HG03159 (cell line): ENCODE results near the gene LIN37.
A peak's percentile ranks its signal among the peaks of the same experiment; 100 is the strongest.

Source experiments
- ATAC-seq: cut with Tn5 transposase; IDR thresholded peaks from one replicate; pipeline ENCODE4 v1.9.1; 2021; ENCODE audit warnings: mild to moderate bottlenecking, moderate library complexity; ENCODE audit not compliant: unreplicated experiment

The LIN37 gene

DNA sequence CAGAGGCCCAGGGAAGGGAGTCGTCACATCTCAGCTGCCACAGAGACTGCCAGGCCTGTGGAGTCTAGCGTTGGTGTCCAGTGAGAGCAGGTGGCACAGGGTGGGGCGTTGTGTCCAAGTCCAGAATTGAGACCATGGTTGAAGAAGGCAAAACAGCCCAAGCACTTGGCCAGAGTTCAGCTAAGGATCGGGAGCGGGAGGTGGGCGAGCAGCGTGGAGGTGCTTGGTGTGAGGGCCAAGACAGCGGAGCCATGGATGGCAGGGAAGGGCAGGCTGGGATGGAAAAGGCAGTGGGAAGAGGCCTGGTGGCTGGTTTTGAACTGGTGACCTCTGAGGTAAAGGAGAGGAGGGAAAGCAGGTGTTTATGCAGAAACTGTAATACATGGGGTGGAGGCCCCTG is 14.1 kb upstream of the LIN37 start:
- ATAC-seq, result no peak

DNA sequence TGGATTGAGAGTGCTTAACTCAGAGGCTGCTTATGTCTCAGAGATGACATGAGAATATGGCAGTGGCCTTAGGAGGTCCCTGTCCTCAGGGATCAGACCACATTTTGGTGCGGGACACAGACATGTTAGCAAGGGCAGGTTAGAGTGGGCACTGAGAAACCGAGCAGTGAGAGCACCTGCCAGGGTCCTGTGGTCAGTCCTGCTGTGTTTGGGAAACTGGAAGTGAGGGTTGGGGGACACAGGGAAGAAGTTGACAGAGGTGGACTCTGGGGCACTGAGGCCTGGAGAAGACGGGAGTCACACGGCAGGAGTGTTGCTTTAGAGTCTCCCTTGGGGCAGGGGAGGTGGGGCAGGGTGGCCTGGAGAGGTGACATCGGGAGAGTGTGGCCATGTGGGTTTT is 13.5 kb upstream of the LIN37 start:
- no peak for ATAC-seq

DNA sequence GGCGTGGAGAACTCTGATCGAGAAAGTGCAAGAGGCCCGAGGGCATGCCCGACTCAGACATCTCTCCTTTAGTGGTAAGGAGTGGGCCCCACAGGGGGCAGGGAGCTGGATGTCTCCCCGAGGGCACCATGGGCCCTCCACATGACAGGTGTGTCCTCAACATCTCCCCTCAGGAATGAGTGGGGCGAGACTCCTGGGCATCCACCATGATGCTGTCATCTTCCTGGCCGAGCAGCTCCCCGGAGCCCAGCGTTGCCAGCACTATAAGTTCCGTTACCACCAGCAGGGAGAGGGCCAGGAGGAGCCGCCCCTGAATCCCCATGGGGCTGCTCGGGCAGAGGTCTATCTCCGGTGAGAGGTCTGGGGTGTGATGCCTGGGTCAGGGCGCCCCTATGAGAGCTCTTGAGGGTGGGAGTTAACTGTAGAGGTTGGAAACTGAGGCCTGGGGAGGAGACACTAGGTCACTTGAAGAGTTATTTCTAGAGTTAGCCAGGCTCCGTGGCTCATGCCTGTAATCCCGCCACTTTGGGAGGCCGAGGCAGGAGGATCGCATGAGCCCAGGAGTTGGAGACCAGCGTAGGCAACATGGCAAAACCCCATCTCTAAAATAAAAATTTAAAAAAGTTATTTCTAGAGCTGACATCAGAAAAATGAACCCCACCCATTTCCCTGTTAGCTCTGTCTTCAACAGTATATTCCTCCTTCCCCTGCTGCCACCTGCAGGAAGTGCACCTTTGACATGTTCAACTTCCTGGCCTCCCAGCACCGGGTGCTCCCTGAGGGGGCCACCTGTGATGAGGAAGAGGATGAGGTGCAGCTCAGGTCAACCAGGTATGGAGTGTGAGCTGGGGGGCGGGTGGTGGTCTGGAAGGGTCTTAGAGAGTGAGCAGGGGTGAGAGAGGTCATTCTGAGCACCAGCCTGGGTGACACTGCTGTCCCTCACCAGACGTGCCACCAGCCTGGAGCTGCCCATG is 11.2 kb upstream of the LIN37 start:
- ATAC-seq, result no peak

DNA sequence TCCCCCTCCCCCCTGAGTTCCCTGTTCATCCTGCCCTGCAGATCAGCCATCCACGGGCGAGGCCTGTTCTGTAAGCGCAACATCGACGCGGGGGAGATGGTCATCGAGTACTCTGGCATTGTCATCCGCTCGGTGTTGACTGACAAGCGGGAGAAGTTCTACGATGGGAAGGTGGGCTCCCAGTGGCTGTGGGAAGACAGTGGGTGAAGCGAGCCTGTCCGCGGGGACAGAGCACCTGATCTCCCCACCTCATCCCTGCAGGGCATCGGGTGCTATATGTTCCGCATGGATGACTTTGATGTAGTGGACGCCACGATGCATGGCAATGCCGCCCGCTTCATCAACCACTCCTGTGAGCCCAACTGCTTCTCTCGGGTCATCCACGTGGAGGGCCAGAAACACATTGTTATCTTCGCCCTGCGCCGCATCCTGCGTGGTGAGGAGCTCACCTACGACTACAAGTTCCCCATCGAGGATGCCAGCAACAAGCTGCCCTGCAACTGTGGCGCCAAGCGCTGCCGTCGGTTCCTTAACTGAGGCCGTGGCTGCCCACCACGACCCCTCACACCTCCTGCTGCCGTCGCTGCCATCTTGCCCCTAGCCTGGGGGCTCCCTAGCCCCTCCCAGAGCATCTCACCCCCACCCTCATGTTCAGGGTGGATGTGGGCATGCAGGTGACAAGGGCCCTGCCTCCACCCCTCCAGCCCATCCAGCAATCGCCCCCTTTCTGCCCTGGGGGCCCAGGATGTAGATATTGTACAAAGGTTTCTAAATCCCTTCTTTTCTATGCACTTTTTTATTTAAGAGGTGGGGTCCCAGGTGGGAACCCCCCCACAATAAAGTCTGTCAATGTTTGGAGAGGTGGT is 10.1 kb upstream of the LIN37 start:
- ATAC-seq, result no peak

DNA sequence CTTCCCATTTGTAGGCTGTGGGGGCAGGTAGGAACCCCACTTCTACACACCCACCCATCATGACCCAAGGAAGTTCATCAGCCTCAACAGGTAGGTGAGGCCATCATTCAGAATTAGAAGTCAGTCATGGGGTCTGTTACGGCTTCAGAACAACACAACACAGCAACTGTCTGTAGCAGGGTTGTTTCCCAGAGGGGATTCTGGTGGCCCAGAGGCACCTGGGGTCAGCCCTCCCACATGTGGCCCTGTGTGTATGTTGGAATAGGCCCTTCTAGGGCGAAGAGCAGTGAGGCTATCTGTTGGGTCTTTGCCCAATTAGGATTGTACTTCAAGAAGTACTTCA is 9.5 kb upstream of the LIN37 start:
- no peak for ATAC-seq

DNA sequence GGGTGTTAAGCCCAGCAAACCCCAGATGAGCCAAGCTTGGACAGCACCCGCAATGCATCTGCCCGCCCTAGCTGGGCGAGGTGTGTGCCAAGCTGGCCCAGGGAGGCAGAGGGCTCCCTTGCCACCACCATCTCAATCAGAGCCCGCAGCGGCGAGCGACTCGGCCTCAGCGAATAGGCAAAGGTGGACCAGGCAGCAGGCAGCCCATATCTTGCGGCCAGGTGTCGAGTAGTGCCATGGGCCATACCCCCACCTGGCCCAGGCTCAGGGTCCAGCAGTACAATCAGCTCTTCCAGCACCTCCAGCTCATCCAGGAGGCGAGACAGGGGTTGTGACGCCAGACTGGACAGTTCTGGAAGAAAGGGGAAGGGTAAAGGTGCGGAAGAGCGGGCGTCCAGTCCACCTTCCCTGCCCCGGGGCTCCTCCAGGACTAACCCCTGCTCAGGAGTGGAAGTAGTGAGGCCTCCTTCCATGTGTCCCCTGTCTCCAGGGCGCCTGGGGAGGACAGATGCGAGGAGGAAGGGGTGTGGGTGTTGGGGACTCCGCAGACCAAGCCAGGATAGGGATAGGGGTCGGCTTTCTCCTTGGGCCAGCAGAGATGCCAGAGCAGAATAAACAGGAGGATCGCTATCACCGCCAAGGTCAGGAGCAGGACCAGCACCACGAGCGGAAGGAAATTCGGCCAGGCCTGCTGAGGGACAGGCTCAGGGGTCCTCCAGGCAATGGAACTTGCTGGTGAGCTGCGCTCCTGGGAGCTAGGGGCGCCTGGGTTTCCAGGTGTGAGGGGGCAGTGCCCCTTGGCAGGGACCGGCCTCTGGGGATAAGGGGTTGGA is 8.9 kb upstream of the LIN37 start:
- no peak for ATAC-seq

DNA sequence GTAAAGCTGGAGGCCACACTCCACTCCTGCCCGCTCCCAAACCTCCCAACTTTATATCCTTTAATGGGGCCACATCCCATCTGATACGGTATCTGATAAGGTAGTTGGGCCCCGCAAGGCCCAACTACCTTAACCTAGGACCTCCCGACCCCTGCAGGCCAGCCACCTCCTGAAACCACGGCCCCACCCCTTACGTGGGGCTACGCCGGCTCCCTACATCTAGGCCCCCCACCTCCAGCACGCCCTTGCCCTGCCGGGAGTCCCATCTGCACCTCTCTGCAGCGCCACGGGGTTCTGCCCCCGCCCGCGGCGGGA is 8.3 kb upstream of the LIN37 start:
- ATAC-seq, result peak; percentile 3

DNA sequence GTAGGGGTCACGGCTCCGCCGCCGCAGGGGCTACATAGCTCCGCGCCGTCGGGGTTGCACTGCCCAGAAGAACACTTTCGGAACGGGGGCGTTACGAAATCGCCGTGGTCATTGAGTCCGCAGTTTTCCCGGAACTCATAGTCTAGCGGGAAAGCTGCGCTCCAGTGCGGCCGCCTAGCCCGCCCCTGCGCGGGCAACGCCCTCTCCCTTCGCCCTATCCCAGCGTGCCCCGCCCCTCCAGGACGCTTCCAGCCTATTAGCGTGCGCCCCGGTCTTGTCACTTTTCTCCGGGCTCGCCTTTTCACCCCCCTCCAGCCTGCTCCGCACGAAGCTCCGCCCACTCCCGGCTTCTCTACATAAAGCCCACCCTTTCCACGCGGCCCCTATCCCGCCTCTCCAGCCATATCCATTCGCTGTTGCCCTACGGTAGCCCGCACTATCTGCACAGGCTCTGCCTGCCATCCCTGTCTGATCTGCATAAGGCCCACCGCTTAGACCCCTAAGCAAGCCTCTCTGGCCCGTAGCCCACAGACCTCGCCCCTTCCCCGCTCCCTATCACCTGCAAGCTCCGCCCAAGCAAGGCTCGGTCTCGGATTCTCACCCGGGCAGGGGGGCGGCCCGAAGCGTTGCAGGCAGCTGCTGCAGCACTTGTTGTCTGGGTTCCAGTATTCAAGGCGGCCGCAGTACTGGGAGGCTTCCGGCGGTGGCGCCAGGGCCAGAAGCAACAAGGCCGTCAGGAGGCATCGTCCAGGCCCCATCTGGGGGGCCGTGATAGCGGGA is 7.8 kb upstream of the LIN37 start:
- ATAC-seq, result peak; percentile 58

DNA sequence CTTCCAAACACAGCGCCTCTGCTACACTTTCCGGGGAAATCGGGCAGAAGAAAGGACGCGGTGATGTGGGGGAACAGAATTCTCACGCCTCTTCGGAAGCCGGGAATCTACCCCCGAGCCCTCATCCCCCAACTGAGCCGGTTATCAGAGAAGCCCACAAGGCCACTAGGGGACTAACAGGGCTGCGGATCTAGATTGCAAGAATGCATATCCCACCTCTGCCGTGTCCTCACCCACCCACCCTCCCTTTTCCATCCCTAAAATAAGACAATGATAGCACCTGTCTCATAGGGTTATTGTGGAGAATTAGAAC is 7.2 kb upstream of the LIN37 start:
- no peak for ATAC-seq

DNA sequence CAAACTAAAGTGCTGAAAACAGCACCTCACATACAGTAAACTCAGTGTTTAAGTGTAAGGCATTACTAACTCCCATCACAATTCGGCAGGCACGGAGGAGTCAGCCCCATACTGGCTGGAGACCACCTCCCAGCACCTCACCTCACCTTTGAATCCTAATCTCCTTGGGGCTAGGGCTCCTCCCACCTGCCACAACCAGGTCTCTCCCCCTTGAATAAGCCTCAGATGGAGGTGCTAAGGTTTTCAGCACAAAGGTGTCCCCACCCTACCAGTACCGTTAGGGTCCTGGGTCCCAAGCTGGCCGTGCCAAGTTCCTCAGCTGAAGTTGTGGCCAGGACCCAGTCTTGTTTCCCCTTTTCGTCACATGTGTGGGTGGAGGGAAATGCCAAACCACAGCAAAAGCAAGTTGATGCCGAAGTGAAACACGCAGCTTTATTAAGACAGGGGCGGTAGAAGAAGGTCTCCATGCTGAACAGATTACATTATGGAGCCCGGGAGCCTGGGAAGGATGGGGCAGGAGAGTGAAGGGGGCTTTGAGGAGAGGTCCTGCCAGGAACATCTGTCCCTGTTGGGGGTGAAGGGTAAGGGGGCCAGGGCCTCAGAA is 6.2 kb upstream of the LIN37 start, which contains the start of gene IGFLR1:
IGFLR1 (minus strand) TSS at position 332 of the 604 bp plus-strand sequence. CDS start 1,272 bp downstream, outside the sequence.
- no peak for ATAC-seq

DNA sequence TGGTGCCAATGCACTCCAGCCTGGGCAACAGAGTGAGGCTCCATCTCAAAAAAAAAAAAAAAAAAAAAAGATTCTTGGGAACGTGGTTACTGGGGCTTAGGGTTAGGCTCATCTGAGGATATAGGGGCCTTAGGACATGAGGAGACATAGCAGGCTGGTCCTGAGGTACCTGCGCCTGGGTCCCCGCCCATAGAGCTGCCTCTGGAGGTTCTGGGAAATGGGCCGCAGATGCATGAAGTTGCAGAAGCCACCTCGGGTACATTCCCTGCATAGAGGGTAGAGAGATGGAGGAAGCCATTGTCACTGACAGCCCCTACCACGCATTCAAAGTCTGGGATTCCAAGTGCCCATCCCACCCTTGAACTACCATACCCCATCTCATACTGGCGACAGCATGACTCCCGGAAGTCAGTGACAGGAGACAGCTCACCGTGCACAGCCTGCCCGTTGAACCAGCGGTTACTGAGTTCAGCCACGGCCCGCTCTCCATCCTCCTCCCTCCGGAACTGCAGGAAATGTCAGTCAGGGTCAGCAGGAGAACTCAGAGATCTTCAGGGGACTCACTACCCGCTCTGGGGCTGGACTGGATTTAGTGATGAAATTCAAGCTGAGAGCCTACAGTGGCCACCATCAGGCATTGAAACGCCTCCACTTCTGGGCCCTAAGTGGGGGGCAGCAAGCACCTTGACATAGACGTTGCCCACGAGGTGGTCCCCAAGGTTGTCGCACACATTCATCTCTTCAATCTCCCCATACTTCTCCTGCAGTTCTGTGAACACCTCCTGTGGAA is 4.5 kb upstream of the LIN37 start:
- no peak for ATAC-seq

DNA sequence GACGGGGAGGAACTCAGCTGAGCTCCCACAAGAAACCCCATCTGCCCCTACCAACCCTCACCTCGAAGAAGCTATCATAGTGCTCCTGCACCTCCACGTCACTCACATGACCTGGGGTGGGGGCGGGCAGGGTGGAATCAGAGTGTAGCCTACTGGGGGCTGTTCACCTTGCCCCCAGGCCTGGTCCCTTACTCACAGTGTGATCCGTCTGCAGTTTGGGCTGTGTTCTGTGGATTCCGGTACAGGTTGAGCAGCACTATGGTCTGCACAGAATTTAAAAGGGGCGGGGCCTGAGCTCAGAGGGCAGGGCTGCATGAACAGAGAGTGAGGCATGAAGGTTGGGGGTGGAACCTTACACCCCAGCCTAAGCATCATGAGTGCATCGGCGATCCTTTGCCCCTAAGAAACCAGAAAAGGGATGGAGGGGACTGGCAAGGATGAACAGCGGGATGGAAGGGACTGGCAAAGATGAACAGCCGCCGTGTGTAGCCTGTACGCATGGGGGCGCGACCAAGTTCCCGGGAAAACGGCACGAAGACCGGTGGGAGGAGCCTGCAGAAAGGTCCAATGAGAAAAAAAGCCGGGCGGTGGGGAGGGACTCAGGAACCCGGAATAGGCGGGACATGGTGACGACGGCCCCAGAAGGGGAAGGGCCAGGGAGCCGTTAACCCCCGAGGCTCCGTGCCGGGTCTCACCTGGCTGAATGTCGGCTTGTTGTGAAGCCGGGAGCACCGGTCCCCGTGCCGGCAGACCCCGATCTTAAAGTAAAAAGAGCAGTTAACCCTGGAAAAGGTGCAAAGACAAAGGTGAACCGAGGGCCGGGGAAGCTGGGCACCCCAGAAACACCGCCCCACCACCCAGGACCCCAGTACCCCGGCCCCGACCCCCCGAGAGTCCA is 3.7 kb upstream of the LIN37 start:
- peak; percentile 36 for ATAC-seq

DNA sequence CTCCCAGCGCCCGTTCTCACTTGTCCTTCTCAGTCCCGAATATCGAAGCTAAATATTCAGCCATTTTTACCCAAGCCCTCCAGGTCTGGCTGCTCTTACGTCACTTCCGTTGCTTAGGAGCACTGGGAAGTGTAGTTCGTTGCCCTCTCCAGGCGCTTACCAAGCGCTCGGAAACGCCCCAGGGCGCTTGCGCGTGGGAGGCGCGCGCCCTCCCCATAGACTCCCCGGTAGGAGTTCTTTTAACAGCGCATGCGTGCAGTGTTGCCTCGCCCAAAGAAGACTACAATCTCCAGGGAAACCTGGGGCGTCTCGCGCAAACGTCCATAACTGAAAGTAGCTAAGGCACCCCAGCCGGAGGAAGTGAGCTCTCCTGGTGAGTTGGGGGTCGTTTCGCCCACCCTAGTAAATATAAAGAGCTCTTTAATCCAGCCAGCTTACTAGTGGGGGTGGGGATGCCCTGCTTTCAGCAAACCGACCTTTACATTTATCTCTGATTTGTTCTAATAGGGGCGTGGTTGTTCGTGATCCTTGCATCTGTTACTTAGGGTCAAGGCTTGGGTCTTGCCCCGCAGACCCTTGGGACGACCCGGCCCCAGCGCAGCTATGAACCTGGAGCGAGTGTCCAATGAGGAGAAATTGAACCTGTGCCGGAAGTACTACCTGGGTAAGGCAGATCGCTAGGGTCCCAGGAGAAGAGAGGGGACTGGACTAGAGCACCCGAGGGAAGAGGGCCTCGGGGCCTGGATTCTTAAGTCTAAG is 2.9 kb upstream of the LIN37 start, which contains the start of the genes PSENEN and U2AF1L4:
PSENEN (plus strand) TSS at position 324 of the 759 bp plus-strand sequence; CDS start at position 604, 280 bp downstream.
U2AF1L4 (minus strand) TSS at position 91 of the 759 bp plus-strand sequence; CDS start at position 64, 27 bp downstream.
- ATAC-seq, result peak; percentile 42

DNA sequence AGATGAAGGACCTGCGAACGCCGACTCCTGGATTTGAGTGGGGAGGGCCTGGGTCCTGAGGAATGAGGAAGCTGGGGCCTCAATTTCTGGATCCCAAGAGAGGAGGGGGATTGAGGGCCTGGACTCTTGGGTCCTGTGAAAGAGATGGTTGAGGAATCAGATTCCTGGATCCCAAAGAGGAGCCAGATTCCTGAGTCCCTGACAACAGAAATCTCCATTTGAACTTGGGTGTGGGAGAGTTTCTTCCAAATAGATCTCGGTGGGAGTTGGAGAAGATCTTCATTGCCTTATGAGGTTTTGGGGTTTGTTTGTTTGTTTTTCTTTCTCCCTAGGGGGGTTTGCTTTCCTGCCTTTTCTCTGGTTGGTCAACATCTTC is 2.3 kb upstream of the LIN37 start:
- ATAC-seq, result no peak

DNA sequence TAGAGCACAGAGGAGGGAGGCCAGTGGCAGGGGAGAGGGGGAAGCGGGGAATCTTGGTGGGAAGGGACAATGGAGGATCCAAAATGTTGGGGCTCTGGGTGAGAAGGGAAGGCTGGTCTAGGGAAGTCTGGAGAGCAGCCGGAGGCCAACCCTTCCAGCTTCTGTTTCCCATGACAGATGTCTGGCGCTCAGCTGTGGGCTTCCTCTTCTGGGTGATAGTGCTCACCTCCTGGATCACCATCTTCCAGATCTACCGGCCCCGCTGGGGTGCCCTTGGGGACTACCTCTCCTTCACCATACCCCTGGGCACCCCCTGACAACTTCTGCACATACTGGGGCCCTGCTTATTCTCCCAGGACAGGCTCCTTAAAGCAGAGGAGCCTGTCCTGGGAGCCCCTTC is 1.8 kb upstream of the LIN37 start:
- ATAC-seq, result no peak

DNA sequence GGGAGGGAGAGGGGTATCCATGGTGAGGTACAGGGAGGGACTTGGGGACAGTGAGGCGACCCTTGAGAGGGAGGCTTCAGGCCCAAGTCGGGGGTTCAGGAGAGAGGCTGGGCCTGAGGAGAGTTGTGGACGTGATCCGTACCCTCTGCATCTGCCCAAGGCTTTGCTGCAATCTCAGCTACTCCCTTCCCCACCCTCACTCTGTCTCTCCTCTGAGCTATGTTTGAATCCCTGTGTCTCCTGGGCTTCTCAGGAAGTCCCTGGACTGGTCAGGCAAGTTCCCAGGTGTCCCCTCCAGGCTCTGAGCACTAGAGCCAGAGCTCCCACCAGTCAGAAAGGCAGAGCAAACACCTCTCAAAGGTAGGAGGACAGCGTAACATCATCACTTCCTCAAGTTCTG is 1.8 kb downstream of the LIN37 start:
- ATAC-seq, result no peak
